IMR-90 (cell line): ENCODE data around the gene RALGPS2. TPM values are rescaled to one million over a fixed set of nuclear protein-coding genes. Genes with fewer than 3 reads are reported as not detected.

Experiments used
- ATAC-seq: fragments of 200-7000 bp; cut with Tn5 transposase; 2 replicates; pipeline ENCODE4 v1.9.1; 2020; ENCODE audit warnings: low read depth, mild to moderate bottlenecking, moderate library complexity
- BruUV-seq: library from RNA; stranded (reverse); fragments of 400-500 nt; replicated peaks from 2 replicates; lab custom pipeline; 2021; lab: Mats Ljungman, UMichigan
- CTCF ChIA-PET: fragments of 300-600 bp; formaldehyde crosslinking; extraction: SDS; loops from one replicate; lab custom pipeline; 2021; ENCODE audit warnings: antibody characterized with exemption; lab: Yijun Ruan, JAX
- POLR2A ChIA-PET: fragments of 300-600 bp; sonication (Branson Sonifier 250); formaldehyde crosslinking; loops from one replicate; lab custom pipeline; 2022; ENCODE audit warnings: antibody characterized with exemption; ENCODE audit not compliant: unreplicated experiment; lab: Charles Lee
- DNase-seq: peaks from one replicate; pipeline ENCODE4 v3.0.0; 2013
- H2AFZ ChIP-seq: replicated peaks from 2 replicates; pipeline ENCODE3; 2013; ENCODE audit warnings: low read length, mild to moderate bottlenecking; ENCODE audit not compliant: poor library complexity
- H2AK5ac ChIP-seq: 2 replicates; pipeline ENCODE4 v1.6.1; 2013; ENCODE audit warnings: low read depth, low read length, inconsistent platforms
- H2AK9ac ChIP-seq: replicated peaks from 2 replicates; pipeline ENCODE3; 2013; ENCODE audit warnings: mild to moderate bottlenecking, low read depth, low read length, moderate library complexity; ENCODE audit not compliant: poor library complexity
- H2BK120ac ChIP-seq: 2 replicates; pipeline ENCODE4 v1.6.1; 2013; ENCODE audit warnings: low read depth, low read length, inconsistent platforms
- H2BK15ac ChIP-seq: 3 replicates; pipeline ENCODE4 v1.6.1; 2013; ENCODE audit warnings: low read depth, low read length, inconsistent platforms
- H2BK20ac ChIP-seq: 2 replicates; pipeline ENCODE4 v1.6.1; 2013; ENCODE audit warnings: low read depth, mild to moderate bottlenecking, inconsistent platforms, low read length, moderate library complexity
- H2BK5ac ChIP-seq: 2 replicates; pipeline ENCODE4 v1.6.1; 2013; ENCODE audit warnings: mild to moderate bottlenecking, low read depth, low read length, inconsistent platforms; ENCODE audit not compliant: poor library complexity, severe bottlenecking
- H3K14ac ChIP-seq: replicated peaks from 2 replicates; pipeline ENCODE4 v1.6.1; 2013; ENCODE audit warnings: low read depth, low read length, inconsistent platforms
- H3K18ac ChIP-seq: 2 replicates; pipeline ENCODE4 v1.6.1; 2013; ENCODE audit warnings: low read depth, low read length, control low read depth
- H3K23ac ChIP-seq: 2 replicates; pipeline ENCODE4 v1.6.1; 2013; ENCODE audit warnings: low read depth, low read length, inconsistent platforms
- H3K27ac ChIP-seq: 2 replicates; pipeline ENCODE4 v1.5.1; 2013; ENCODE audit warnings: mild to moderate bottlenecking, control low read depth, low read length; ENCODE audit not compliant: insufficient read depth
- H3K27me3 ChIP-seq: 2 replicates; pipeline ENCODE4 v1.6.1; 2013; ENCODE audit warnings: low read length; ENCODE audit not compliant: control insufficient read depth, insufficient read depth
- H3K36me3 ChIP-seq: 2 replicates; pipeline ENCODE4 v1.6.1; 2013; ENCODE audit warnings: low read length, mixed read lengths; ENCODE audit not compliant: control insufficient read depth, insufficient read depth
- H3K4ac ChIP-seq: 2 replicates; pipeline ENCODE4 v1.6.1; 2013; ENCODE audit warnings: low read depth, low read length, inconsistent platforms
- H3K4me1 ChIP-seq: 2 replicates; pipeline ENCODE4 v1.6.1; 2013; ENCODE audit warnings: low read length, mixed read lengths; ENCODE audit not compliant: control insufficient read depth, insufficient read depth
- H3K4me2 ChIP-seq: 2 replicates; pipeline ENCODE4 v1.6.1; 2013; ENCODE audit warnings: low read depth, mild to moderate bottlenecking, control low read depth, low read length, moderate library complexity
- H3K4me3 ChIP-seq: 2 replicates; pipeline ENCODE4 v1.5.1; 2013; ENCODE audit warnings: low read depth, mild to moderate bottlenecking, control low read depth, low read length, moderate library complexity; ENCODE audit not compliant: insufficient read depth
- H3K56ac ChIP-seq: 2 replicates; pipeline ENCODE4 v1.6.1; 2013; ENCODE audit warnings: low read length, inconsistent platforms; ENCODE audit not compliant: insufficient read depth; ENCODE audit errors: extremely low read depth
- H3K79me1 ChIP-seq, 2 experiments: 2 replicates each; pipeline ENCODE4 v1.6.1; 2013; ENCODE audit warnings: low read length in 2 of 2, inconsistent platforms in 1 of 2, low read depth in 1 of 2
- H3K9ac ChIP-seq: 2 replicates; pipeline ENCODE4 v1.6.1; 2013; ENCODE audit warnings: low read depth, low read length, control low read depth
- H3K9me1 ChIP-seq: 2 replicates; pipeline ENCODE4 v1.6.1; 2013; ENCODE audit warnings: low read length, inconsistent platforms; ENCODE audit not compliant: insufficient read depth
- H3K9me3 ChIP-seq: 2 replicates; pipeline ENCODE4 v1.6.1; 2013; ENCODE audit warnings: low read length; ENCODE audit not compliant: control insufficient read depth, insufficient read depth
- H4K20me1 ChIP-seq: 2 replicates; pipeline ENCODE4 v1.6.1; 2013; ENCODE audit warnings: low read length, inconsistent platforms; ENCODE audit not compliant: insufficient read depth
- H4K5ac ChIP-seq: 2 replicates; pipeline ENCODE4 v1.6.1; 2013; ENCODE audit warnings: mild to moderate bottlenecking, low read depth, low read length, control low read depth
- H4K8ac ChIP-seq, 2 experiments: 2 replicates each; pipeline ENCODE4 v1.6.1; 2013; ENCODE audit warnings: low read depth in 2 of 2, low read length in 2 of 2, control low read depth in 1 of 2, inconsistent platforms in 1 of 2
- H4K91ac ChIP-seq: 2 replicates; pipeline ENCODE4 v1.6.1; 2013; ENCODE audit warnings: low read depth, low read length, inconsistent platforms; ENCODE audit not compliant: insufficient read depth
- BHLHE40 ChIP-seq: fragments of 150-350 bp; IDR thresholded peaks from 2 replicates; pipeline ENCODE4 v1.6.1; 2016; ENCODE audit warnings: mild to moderate bottlenecking, low read depth, low read length
- POLR2A ChIP-seq: IDR thresholded peaks from 2 replicates; pipeline ENCODE4 v1.6.1; 2012; ENCODE audit warnings: mild to moderate bottlenecking, low read depth, low read length
- SMC3 ChIP-seq: fragments of 150-350 bp; IDR thresholded peaks from 2 replicates; pipeline ENCODE4 v1.6.1; 2016; ENCODE audit warnings: low read depth, mild to moderate bottlenecking, antibody characterized with exemption, low read length, moderate library complexity
- WGBS, 2 experiments: methylation state at CpG; one replicate each; pipeline versions ENCODE4 v1.1.5 to v1.1.7; 2013; ENCODE audit warnings: missing lambda C conversion rate in 2 of 2; ENCODE audit not compliant: insufficient read length in 1 of 2; ENCODE audit errors: extremely low coverage in 2 of 2; 5-methylcytosine and 5-hydroxymethylcytosine counted together
- dilution Hi-C: fragments of 300-500 bp; cut with HindIII; formaldehyde crosslinking; loops from one replicate; pipeline ENCODE4 v1.14.3; 2018; ENCODE audit warnings: low sequenced_read_pairs; ENCODE audit not compliant: unreplicated experiment
- in situ Hi-C: fragments of 300-500 bp; cut with MboI; formaldehyde crosslinking; loops from 3 replicates; pipeline ENCODE4 v1.14.3; 2019; ENCODE audit warnings: low sequenced_read_pairs, inconsistent platforms, mixed read lengths
- intact Hi-C: fragments of 100-400 bp; cut with micrococcal nuclease; formaldehyde crosslinking; loops from 2 replicates; pipeline ENCODE4 v1.10.0; 2022
- polyA plus RNA-seq, 3 experiments: library from polyadenylated mRNA; depleted of rRNA; stranded (reverse); fragments of >200 nt; gene quantifications; 2 replicates each; pipeline ENCODE4 v1.2.3, GENCODE V29; 2012; ENCODE audit warnings: low replicate concordance in 1 of 3
- total RNA-seq: library from RNA; depleted of rRNA; stranded (reverse); fragments of >200 nt; gene quantifications from 2 replicates; pipeline ENCODE4 v1.2.3, GENCODE V29; 2012

Gene RALGPS2
- total and polyA plus RNA-seq, 2 of the 4 experiments (the other 2 are of a cell fraction), result 13.8 to 148 TPM

GRCh38 chr1:178682429-178682828 lies 42.6 kb upstream of the RALGPS2 start:
- H2BK20ac ChIP-seq, result peak overlapping the region; percentile 76
- 0 out of 4 replicates have a peak, but pooled peaks cover 0 to 5% of the 10 kb centered on the region in 2 experiments for H3K79me1 ChIP-seq
- intact Hi-C loops (no loop called here), dilution Hi-C loops (no loop called here), in situ Hi-C loops (no loop called here)
- H3K56ac ChIP-seq, result peak overlapping the region; percentile 2; the same call in 1 of the 2 replicates
- H4K20me1 ChIP-seq, result no peaks in the 10 kb centered on the region
- no peak overlapping the region for H3K4me2 ChIP-seq
- H3K9me3 ChIP-seq, result no peaks in the 10 kb centered on the region
- no peaks in the 10 kb centered on the region for H3K27me3 ChIP-seq
- H3K4me1 ChIP-seq, result peaks cover 13% of the 10 kb centered on the region
- peak overlapping the region; percentile 57; the same call in 1 of the 2 replicates for H3K14ac ChIP-seq
- no CpG with 5 or more reads among the region's 2 CpGs for WGBS, 2 experiments
- peak overlapping the region; percentile 67; the same call in 1 of the 2 replicates for H3K18ac ChIP-seq
- ChIA-PET POLR2A (no interaction called here), CTCF (interaction anchor here (0.6 kb wide), 1 partner anchor 141 kb away, joined by 4 read pairs; no protein-coding TSS in a partner anchor)
- no peak overlapping the region for H3K23ac ChIP-seq
- peak overlapping the region; percentile 62 for H4K91ac ChIP-seq
- 0 out of 2 replicates have a peak overlapping the region, but pooled peaks have one; percentile 51 for H2AK5ac ChIP-seq
- peak overlapping the region; percentile 77; the same call in 1 of the 2 replicates for H2BK120ac ChIP-seq
- H3K9ac ChIP-seq, result no peak overlapping the region
- peak overlapping the region; percentile 38 to 73; a peak in 3 of 4 replicates for H4K8ac ChIP-seq
- peak overlapping the region; percentile 72; the same call in 2 of the 3 replicates for H2BK15ac ChIP-seq
- H4K5ac ChIP-seq, result peak overlapping the region; percentile 42; the same call in 1 of the 2 replicates
- no peaks in the 10 kb centered on the region for H3K36me3 ChIP-seq
- ATAC-seq (no peak), DNase-seq (no peak)
- H2AFZ ChIP-seq, result no peak overlapping the region
- H3K27ac ChIP-seq, result no peak overlapping the region
- H2AK9ac ChIP-seq, result no peak overlapping the region
- TF ChIP-seq SMC3, result no peak
- TF ChIP-seq POLR2A, result no peak
- TF ChIP-seq BHLHE40, result no peak
- peak overlapping the region; percentile 38; the same call in 1 of the 2 replicates for H3K4ac ChIP-seq
- H3K4me3 ChIP-seq, result no peak overlapping the region
- H2BK5ac ChIP-seq, result peak overlapping the region; percentile 59
- peaks cover 5% of the 10 kb centered on the region for H3K9me1 ChIP-seq
- no TSS peak for BruUV-seq
